HEK293 (cell line): ENCODE data around the gene CDK14.
A peak's percentile ranks its signal among the peaks of the same experiment; 100 is the strongest.

Experiments used
- CTCF ChIA-PET: fragments of 350-600 bp; formaldehyde crosslinking; extraction: SDS; loops from one replicate; lab custom pipeline; 2021; ENCODE audit warnings: antibody characterized with exemption; lab: Yijun Ruan, JAX
- POLR2A ChIA-PET: fragments of 300-600 bp; formaldehyde crosslinking; extraction: SDS; loops from one replicate; lab custom pipeline; 2020; ENCODE audit warnings: antibody characterized with exemption, inconsistent platforms; lab: Yijun Ruan, JAX
- H3K27ac ChIP-seq: fragments of 200-500 bp; sonication (Bioruptor generic); 2 replicates; pipeline ENCODE4 v1.5.1; 2014; ENCODE audit warnings: low read depth, low read length, control low read depth, inconsistent platforms; ENCODE audit errors: extremely low read depth
- H3K36me3 ChIP-seq, 2 experiments: fragments of 200-500 bp in 1 of 2; sonication (Bioruptor generic) in 1 of 2; 1 replicate in 1 of 2; 2 replicates in 1 of 2; pipeline ENCODE4 v1.5.1; 2014 to 2017; ENCODE audit warnings: inconsistent platforms in 2 of 2, low read length in 2 of 2; ENCODE audit not compliant: control insufficient read depth in 2 of 2, insufficient read depth in 1 of 2
- H3K4me1 ChIP-seq: fragments of 200-500 bp; sonication (Bioruptor generic); 2 replicates; pipeline ENCODE4 v1.5.1; 2014; ENCODE audit warnings: mild to moderate bottlenecking, low read length, inconsistent platforms; ENCODE audit not compliant: control insufficient read depth, insufficient read depth
- H3K4me3 ChIP-seq: 2 replicates; pipeline ENCODE4 v1.5.1; 2011; ENCODE audit warnings: low read depth, mild to moderate bottlenecking, control low read depth, low read length, moderate library complexity
- H3K9me3 ChIP-seq: fragments of 200-500 bp; sonication (Bioruptor generic); 2 replicates; pipeline ENCODE4 v1.5.1; 2014; ENCODE audit warnings: low read depth, low read length, inconsistent platforms; ENCODE audit not compliant: control insufficient read depth, insufficient read depth
- FEZF1 ChIP-seq: fragments of 450-650 bp; formaldehyde crosslinking; IDR thresholded peaks from 2 replicates; pipeline ENCODE4 v1.5.1; 2016; ENCODE audit warnings: missing biosample characterization, missing genetic modification characterization
- GLIS1 ChIP-seq: fragments of 450-650 bp; formaldehyde crosslinking; IDR thresholded peaks from 2 replicates; pipeline ENCODE4 v1.5.1; 2016; ENCODE audit warnings: missing biosample characterization, missing genetic modification characterization
- HOXD13 ChIP-seq: sonication (generic); formaldehyde crosslinking; IDR thresholded peaks from 2 replicates; pipeline ENCODE4 v1.8.0; 2022; ENCODE audit warnings: missing genetic modification reagents, borderline replicate concordance
- IKZF3 ChIP-seq: fragments of 450-650 bp; IDR thresholded peaks from 2 replicates; pipeline ENCODE4 v1.5.0; 2018; ENCODE audit warnings: missing biosample characterization, mild to moderate bottlenecking, missing genetic modification characterization, moderate library complexity
- KLF16 ChIP-seq: fragments of 450-650 bp; formaldehyde crosslinking; IDR thresholded peaks from 2 replicates; pipeline ENCODE4 v1.5.1; 2017; ENCODE audit warnings: missing biosample characterization, missing genetic modification characterization
- KLF17 ChIP-seq: fragments of 450-650 bp; formaldehyde crosslinking; IDR thresholded peaks from 2 replicates; pipeline ENCODE4 v1.5.1; 2016; ENCODE audit warnings: missing biosample characterization, missing genetic modification characterization
- ZBTB1 ChIP-seq: fragments of 450-650 bp; formaldehyde crosslinking; IDR thresholded peaks from 2 replicates; pipeline ENCODE4 v1.5.1; 2016; ENCODE audit warnings: missing biosample characterization, missing genetic modification characterization
- ZBTB21 ChIP-seq: fragments of 450-650 bp; formaldehyde crosslinking; IDR thresholded peaks from 2 replicates; pipeline ENCODE4 v1.5.1; 2017; ENCODE audit warnings: missing biosample characterization, missing genetic modification characterization
- ZIC2 ChIP-seq: fragments of 450-650 bp; formaldehyde crosslinking; IDR thresholded peaks from 2 replicates; pipeline ENCODE4 v1.5.1; 2016; ENCODE audit warnings: missing biosample characterization, missing genetic modification characterization
- ZNF112 ChIP-seq: fragments of 450-650 bp; formaldehyde crosslinking; IDR thresholded peaks from 2 replicates; pipeline ENCODE4 v1.5.0; 2017; ENCODE audit warnings: missing biosample characterization, missing genetic modification characterization
- ZNF121 ChIP-seq: fragments of 450-650 bp; formaldehyde crosslinking; IDR thresholded peaks from 2 replicates; pipeline ENCODE4 v1.5.1; 2016; ENCODE audit warnings: missing biosample characterization, missing genetic modification characterization
- ZNF223 ChIP-seq: fragments of 450-650 bp; formaldehyde crosslinking; IDR thresholded peaks from 2 replicates; pipeline ENCODE4 v1.5.1; 2016; ENCODE audit warnings: missing biosample characterization, missing genetic modification characterization
- ZNF239 ChIP-seq: fragments of 450-650 bp; formaldehyde crosslinking; IDR thresholded peaks from 2 replicates; pipeline ENCODE4 v1.5.1; 2016; ENCODE audit warnings: missing biosample characterization, missing genetic modification characterization
- ZNF24 ChIP-seq: fragments of 450-650 bp; formaldehyde crosslinking; IDR thresholded peaks from 2 replicates; pipeline ENCODE4 v1.5.1; 2016; ENCODE audit warnings: missing biosample characterization, missing genetic modification characterization
- ZNF341 ChIP-seq: fragments of 450-650 bp; formaldehyde crosslinking; IDR thresholded peaks from 2 replicates; pipeline ENCODE4; 2016; ENCODE audit warnings: low read depth, missing biosample characterization, missing genetic modification characterization
- ZNF37A ChIP-seq: fragments of 450-650 bp; IDR thresholded peaks from 2 replicates; pipeline ENCODE4 v1.5.1; 2018; ENCODE audit warnings: missing biosample characterization, missing genetic modification characterization
- ZNF394 ChIP-seq: fragments of 450-650 bp; formaldehyde crosslinking; IDR thresholded peaks from 2 replicates; pipeline ENCODE4 v1.5.1; 2016; ENCODE audit warnings: missing biosample characterization, missing genetic modification characterization, mild to moderate bottlenecking, moderate library complexity, borderline replicate concordance
- ZNF513 ChIP-seq: fragments of 450-650 bp; IDR thresholded peaks from 2 replicates; pipeline ENCODE4 v1.5.1; 2018; ENCODE audit warnings: missing biosample characterization, missing genetic modification characterization
- ZNF555 ChIP-seq: fragments of 450-650 bp; formaldehyde crosslinking; conservative IDR thresholded peaks from 2 replicates; pipeline ENCODE4 v1.5.1; 2017; ENCODE audit warnings: missing biosample characterization, mild to moderate bottlenecking, missing genetic modification characterization, inconsistent platforms
- ZNF560 ChIP-seq: fragments of 450-650 bp; formaldehyde crosslinking; IDR thresholded peaks from 2 replicates; pipeline ENCODE4 v1.5.1; 2017; ENCODE audit warnings: missing biosample characterization, missing genetic modification characterization, borderline replicate concordance
- ZNF580 ChIP-seq: fragments of 450-650 bp; formaldehyde crosslinking; IDR thresholded peaks from 2 replicates; pipeline ENCODE4 v1.5.1; 2016; ENCODE audit warnings: missing biosample characterization, missing genetic modification characterization
- ZNF596 ChIP-seq: fragments of 450-650 bp; IDR thresholded peaks from 2 replicates; pipeline ENCODE4 v1.5.0; 2018; ENCODE audit warnings: missing biosample characterization, mild to moderate bottlenecking, missing genetic modification characterization, moderate library complexity
- ZNF600 ChIP-seq: fragments of 450-650 bp; formaldehyde crosslinking; IDR thresholded peaks from 2 replicates; pipeline ENCODE4 v1.5.1; 2016; ENCODE audit warnings: missing biosample characterization, missing genetic modification characterization
- ZNF621 ChIP-seq: fragments of 450-650 bp; formaldehyde crosslinking; IDR thresholded peaks from 2 replicates; pipeline ENCODE4 v1.5.1; 2017; ENCODE audit warnings: missing biosample characterization, missing genetic modification characterization
- ZNF830 ChIP-seq: fragments of 450-650 bp; IDR thresholded peaks from 2 replicates; pipeline ENCODE4 v1.5.0; 2018; ENCODE audit warnings: missing biosample characterization, missing genetic modification characterization, low read depth, mild to moderate bottlenecking, moderate library complexity
- ZSCAN30 ChIP-seq: fragments of 450-650 bp; IDR thresholded peaks from 2 replicates; pipeline ENCODE4 v1.5.1; 2018; ENCODE audit warnings: missing biosample characterization, mild to moderate bottlenecking, missing genetic modification characterization, moderate library complexity
- TF ChIP-seq, protein P1 (sequence below): fragments of 450-650 bp; IDR thresholded peaks from 2 replicates; pipeline ENCODE4 v1.5.1; 2018; ENCODE audit warnings: missing biosample characterization, mild to moderate bottlenecking, missing genetic modification characterization
- TF ChIP-seq, protein P2 (sequence below): fragments of 450-650 bp; formaldehyde crosslinking; IDR thresholded peaks from 2 replicates; pipeline ENCODE4 v1.5.1; 2016; ENCODE audit warnings: missing biosample characterization, missing genetic modification characterization

CDK14 gene

DNA sequence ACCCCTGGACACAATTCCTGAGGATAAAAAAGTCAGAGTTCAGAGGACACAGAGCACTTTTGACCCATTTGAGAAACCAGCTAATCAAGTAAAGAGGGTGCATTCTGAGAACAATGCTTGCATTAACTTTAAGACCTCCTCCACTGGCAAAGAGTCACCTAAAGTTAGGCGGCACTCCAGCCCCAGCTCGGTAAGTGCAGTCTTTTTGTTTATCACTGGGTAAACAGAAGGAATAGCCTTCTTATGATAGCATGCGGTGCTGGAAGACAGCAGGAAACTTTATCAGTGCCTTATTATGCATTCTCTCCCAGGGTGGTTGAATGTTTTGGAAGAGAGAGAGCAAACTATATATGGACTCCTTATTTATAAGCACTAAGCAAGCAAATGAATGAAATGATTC, 130.5 kb downstream of the CDK14 start:
- Histone ChIP-seq H3K4me3 (no peak overlapping the region), H3K4me1 (peaks cover 18% of the 10 kb centered on the region), H3K36me3 (no peaks in the 10 kb centered on the region), H3K9me3 (no peaks in the 10 kb centered on the region), H3K27ac (no peak overlapping the region)
- CTCF ChIA-PET = interaction anchor here (0.6 to 1.3 kb wide), 3 partner anchors 20 to 117 kb away, joined by 3 to 5 read pairs (median 4); no protein-coding TSS in a partner anchor
- POLR2A ChIA-PET = no interaction called here
- TF ChIP-seq ZSCAN30 (tag by site-specific recombination) (no peak), GLIS1 (peak; percentile 58; the same call in 1 of the 2 replicates), HOXD13 (CRISPR knock-in tag) (no peak), KLF16 (tag by site-specific recombination) (no peak), ZNF121 (no peak), ZBTB21 (tag by site-specific recombination) (no peak), FEZF1 (tag by site-specific recombination) (peak; percentile 30; the same call in 1 of the 2 replicates), ZNF513 (no peak), ZNF37A (no peak), ZNF555 (tag by site-specific recombination) (no peak), ZNF600 (tag by site-specific recombination) (peak; percentile 47), IKZF3 (tag by site-specific recombination) (0 out of 2 replicates have a peak, but pooled peaks have one; percentile 23), ZNF239 (tag by site-specific recombination) (peak; percentile 35; the same call in 1 of the 2 replicates), ZNF24 (tag by site-specific recombination) (no peak), ZNF341 (tag by site-specific recombination) (0 out of 2 replicates have a peak, but pooled peaks have one; percentile 15), ZNF223 (tag by site-specific recombination) (no peak), ZBTB1 (tag by site-specific recombination) (no peak), ZIC2 (tag by site-specific recombination) (peak; percentile 57; the same call in 1 of the 2 replicates)
- TF ChIP-seq, protein P1, sequence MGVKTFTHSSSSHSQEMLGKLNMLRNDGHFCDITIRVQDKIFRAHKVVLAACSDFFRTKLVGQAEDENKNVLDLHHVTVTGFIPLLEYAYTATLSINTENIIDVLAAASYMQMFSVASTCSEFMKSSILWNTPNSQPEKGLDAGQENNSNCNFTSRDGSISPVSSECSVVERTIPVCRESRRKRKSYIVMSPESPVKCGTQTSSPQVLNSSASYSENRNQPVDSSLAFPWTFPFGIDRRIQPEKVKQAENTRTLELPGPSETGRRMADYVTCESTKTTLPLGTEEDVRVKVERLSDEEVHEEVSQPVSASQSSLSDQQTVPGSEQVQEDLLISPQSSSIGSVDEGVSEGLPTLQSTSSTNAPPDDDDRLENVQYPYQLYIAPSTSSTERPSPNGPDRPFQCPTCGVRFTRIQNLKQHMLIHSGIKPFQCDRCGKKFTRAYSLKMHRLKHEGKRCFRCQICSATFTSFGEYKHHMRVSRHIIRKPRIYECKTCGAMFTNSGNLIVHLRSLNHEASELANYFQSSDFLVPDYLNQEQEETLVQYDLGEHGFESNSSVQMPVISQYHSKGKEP (tag by site-specific recombination) = 0 out of 2 replicates have a peak, but pooled peaks have one; percentile 35
- TF ChIP-seq, protein P2, sequence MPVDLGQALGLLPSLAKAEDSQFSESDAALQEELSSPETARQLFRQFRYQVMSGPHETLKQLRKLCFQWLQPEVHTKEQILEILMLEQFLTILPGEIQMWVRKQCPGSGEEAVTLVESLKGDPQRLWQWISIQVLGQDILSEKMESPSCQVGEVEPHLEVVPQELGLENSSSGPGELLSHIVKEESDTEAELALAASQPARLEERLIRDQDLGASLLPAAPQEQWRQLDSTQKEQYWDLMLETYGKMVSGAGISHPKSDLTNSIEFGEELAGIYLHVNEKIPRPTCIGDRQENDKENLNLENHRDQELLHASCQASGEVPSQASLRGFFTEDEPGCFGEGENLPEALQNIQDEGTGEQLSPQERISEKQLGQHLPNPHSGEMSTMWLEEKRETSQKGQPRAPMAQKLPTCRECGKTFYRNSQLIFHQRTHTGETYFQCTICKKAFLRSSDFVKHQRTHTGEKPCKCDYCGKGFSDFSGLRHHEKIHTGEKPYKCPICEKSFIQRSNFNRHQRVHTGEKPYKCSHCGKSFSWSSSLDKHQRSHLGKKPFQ (tag by site-specific recombination) = no peak

DNA sequence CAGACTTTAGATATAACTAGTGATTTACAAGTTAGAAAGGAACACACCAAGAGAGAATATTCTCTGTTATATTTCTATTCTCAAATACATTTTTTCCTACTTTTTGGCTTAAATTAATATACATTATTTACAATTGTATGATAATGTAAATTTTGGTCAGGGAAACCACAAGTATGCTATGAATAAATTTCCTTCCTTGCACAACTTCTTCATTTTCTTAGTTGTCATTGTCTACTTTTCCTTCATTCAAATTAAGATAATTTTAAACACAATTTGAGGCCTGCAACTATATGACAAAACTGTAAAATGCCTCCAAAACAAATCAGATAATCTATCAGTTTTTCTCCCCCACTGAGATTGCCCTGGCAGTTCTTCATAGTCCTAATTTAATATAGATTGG, 131.3 kb downstream of the CDK14 start:
- no peak overlapping the region for H3K27ac ChIP-seq
- H3K36me3 ChIP-seq = no peaks in the 10 kb centered on the region
- ChIA-PET CTCF (no interaction called here), POLR2A (no interaction called here)
- H3K9me3 ChIP-seq = no peaks in the 10 kb centered on the region
- no peak overlapping the region for H3K4me3 ChIP-seq
- no peak for TF ChIP-seq ZNF394 (tag by site-specific recombination)
- no peak for TF ChIP-seq ZNF621 (tag by site-specific recombination)
- no peak for TF ChIP-seq ZNF580 (tag by site-specific recombination)
- no peak for TF ChIP-seq ZNF239 (tag by site-specific recombination)
- TF ChIP-seq ZNF830 (tag by site-specific recombination) = no peak
- TF ChIP-seq ZNF596 (tag by site-specific recombination) = no peak
- TF ChIP-seq KLF17 = no peak
- TF ChIP-seq ZNF560 = no peak
- no peak for TF ChIP-seq ZNF112 (tag by site-specific recombination)
- H3K4me1 ChIP-seq = peaks cover 18% of the 10 kb centered on the region
